Measurements from ENCODE around the gene SNX20. TPM values are rescaled to one million over a fixed set of nuclear protein-coding genes. Genes with fewer than 3 reads are reported as not detected.

SNX20 gene
- total RNA-seq, 1 donor from 2014 or later: not detected

- Mint-ChIP-seq H3K36me3 (ENCODE audit: low read depth) (peaks cover 3% of the 10 kb centered on the region), H3K27ac (ENCODE audit: unreplicated experiment) (no peak overlapping the region), H3K9me3 (ENCODE audit: low read depth) (peaks cover 10% of the 10 kb centered on the region), H3K4me3 (ENCODE audit: unreplicated experiment) (no peak overlapping the region), H3K27me3 (ENCODE audit: low read depth) (no peaks in the 10 kb centered on the region), H3K4me1 (ENCODE audit: low read depth) (peaks cover 9% of the 10 kb centered on the region)
- peak; percentile 37 for DNase-seq (ENCODE audit: low spot score)
- TF ChIP-seq, protein P1, sequence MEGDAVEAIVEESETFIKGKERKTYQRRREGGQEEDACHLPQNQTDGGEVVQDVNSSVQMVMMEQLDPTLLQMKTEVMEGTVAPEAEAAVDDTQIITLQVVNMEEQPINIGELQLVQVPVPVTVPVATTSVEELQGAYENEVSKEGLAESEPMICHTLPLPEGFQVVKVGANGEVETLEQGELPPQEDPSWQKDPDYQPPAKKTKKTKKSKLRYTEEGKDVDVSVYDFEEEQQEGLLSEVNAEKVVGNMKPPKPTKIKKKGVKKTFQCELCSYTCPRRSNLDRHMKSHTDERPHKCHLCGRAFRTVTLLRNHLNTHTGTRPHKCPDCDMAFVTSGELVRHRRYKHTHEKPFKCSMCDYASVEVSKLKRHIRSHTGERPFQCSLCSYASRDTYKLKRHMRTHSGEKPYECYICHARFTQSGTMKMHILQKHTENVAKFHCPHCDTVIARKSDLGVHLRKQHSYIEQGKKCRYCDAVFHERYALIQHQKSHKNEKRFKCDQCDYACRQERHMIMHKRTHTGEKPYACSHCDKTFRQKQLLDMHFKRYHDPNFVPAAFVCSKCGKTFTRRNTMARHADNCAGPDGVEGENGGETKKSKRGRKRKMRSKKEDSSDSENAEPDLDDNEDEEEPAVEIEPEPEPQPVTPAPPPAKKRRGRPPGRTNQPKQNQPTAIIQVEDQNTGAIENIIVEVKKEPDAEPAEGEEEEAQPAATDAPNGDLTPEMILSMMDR (IDR thresholded peaks at IDR 0.05): no peak
Observed at GRCh38 chr16:50668368-50669008, 12.6 kb downstream of the SNX20 start.

- Mint-ChIP-seq H3K4me3 (ENCODE audit: unreplicated experiment) (no peak overlapping the region), H3K36me3 (ENCODE audit: low read depth) (peaks cover 3% of the 10 kb centered on the region), H3K9me3 (ENCODE audit: low read depth) (peaks cover 10% of the 10 kb centered on the region), H3K4me1 (ENCODE audit: low read depth) (peaks cover 9% of the 10 kb centered on the region), H3K27ac (ENCODE audit: unreplicated experiment) (no peak overlapping the region), H3K27me3 (ENCODE audit: low read depth) (no peaks in the 10 kb centered on the region)
- TF ChIP-seq, protein P1 (IDR thresholded peaks at IDR 0.05): no peak
- DNase-seq (ENCODE audit: low spot score): peak; percentile 42
Observed at GRCh38 chr16:50667497-50668367, 13.4 kb downstream of the SNX20 start.

- no peak overlapping the region for H3K4me3 Mint-ChIP-seq (ENCODE audit: unreplicated experiment)
- no peak overlapping the region for H3K27ac Mint-ChIP-seq (ENCODE audit: unreplicated experiment)
- H3K9me3 Mint-ChIP-seq (ENCODE audit: low read depth): peaks cover 11% of the 10 kb centered on the region
- peaks cover 3% of the 10 kb centered on the region for H3K36me3 Mint-ChIP-seq (ENCODE audit: low read depth)
- TF ChIP-seq, protein P1 (IDR thresholded peaks at IDR 0.05): no peak
- H3K4me1 Mint-ChIP-seq (ENCODE audit: low read depth): peaks cover 9% of the 10 kb centered on the region
- DNase-seq (ENCODE audit: low spot score): no peak
- no peaks in the 10 kb centered on the region for H3K27me3 Mint-ChIP-seq (ENCODE audit: low read depth)
Observed at GRCh38 chr16:50666658-50667496, 14.2 kb downstream of the SNX20 start.

- H3K9me3 Mint-ChIP-seq (ENCODE audit: low read depth): peaks cover 5% of the 10 kb centered on the region
Observed at GRCh38 chr16:50665128-50665878, 15.8 kb downstream of the SNX20 start.

More at GRCh38 chr16:50665128-50665878, 15.8 kb downstream of the SNX20 start:
- Mint-ChIP-seq H3K36me3 (ENCODE audit: low read depth) (peaks cover 1% of the 10 kb centered on the region), H3K27ac (ENCODE audit: unreplicated experiment) (no peak overlapping the region), H3K4me3 (ENCODE audit: unreplicated experiment) (peak overlapping the region; percentile 61), H3K4me1 (ENCODE audit: low read depth) (peaks cover 9% of the 10 kb centered on the region), H3K27me3 (ENCODE audit: low read depth) (no peaks in the 10 kb centered on the region)
- DNase-seq (ENCODE audit: low spot score): peak; percentile 14
- TF ChIP-seq, protein P1 (IDR thresholded peaks at IDR 0.05): peak; percentile 94

All from chondrocyte (in vitro differentiated cells).